ENCODE results near the gene C1orf50.

C1orf50 gene

GRCh38 chr1:42765269-42765668 lies 1.8 kb upstream of the C1orf50 start:
- no peak for DNase-seq

- DNase-seq, result peak; percentile 62
Observed at GRCh38 chr1:42765832-42766740, 963 bp upstream of the C1orf50 start.

- no peak for DNase-seq
Observed at GRCh38 chr1:42767510-42768000, 506 bp downstream of the C1orf50 start.

- DNase-seq, result no peak
Observed at GRCh38 chr1:42768172-42768571, 1.1 kb downstream of the C1orf50 start.

DNA sequence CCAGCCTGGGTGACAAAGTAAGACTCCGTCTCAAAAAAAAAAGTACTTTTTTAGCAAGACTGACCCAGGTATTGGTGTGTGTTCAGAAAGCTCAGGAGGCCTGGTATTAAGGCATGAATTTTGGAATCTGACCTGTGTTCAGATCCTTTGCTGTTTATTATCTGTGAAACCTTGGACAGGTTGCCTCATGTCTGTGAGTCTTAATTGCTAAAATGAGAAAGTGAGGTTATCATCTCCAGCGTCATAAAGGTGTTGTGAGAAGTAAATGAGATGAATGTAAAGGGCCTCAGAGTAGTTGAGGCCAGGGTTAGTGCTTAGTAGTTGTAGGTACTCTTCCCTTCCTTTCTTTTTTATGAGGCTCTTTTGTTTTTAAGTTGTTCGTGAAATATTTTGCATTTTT lies 2.8 kb downstream of the C1orf50 start:
- no peak for DNase-seq

GRCh38 chr1:42773420-42773819 lies 6.4 kb downstream of the C1orf50 start:
- no peak for DNase-seq

DNA sequence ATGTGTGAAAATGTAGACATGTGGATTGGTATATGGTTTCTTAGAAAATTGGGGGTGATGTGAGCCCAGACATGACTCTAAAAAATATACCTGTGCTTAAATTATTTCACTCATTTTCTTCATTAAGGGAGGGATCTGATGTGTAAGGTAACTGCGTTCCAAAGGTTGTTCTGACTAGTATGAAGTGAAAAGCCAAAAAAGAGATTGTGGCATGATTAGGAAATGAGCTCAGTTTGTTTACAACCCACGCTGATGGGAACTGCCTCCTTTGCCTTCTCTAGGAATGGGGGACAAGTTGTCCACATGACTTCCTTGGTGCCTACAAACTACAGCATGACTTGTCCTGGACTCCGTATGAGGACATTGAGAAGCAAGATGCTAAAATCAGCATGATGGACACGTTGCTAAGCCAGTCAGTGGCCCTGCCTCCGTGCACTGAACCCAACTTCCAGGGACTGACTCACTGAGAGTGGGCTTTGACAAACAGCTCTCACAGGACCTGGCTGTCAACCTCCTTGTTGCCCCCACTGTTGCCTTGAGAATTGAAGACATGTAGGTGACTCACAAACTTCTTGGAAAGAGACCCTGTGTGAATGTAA lies 8.0 kb downstream of the C1orf50 start:
- no peak for DNase-seq

- DNase-seq, result no peak
Observed at GRCh38 chr1:42776502-42776901, 9.5 kb downstream of the C1orf50 start.

DNA sequence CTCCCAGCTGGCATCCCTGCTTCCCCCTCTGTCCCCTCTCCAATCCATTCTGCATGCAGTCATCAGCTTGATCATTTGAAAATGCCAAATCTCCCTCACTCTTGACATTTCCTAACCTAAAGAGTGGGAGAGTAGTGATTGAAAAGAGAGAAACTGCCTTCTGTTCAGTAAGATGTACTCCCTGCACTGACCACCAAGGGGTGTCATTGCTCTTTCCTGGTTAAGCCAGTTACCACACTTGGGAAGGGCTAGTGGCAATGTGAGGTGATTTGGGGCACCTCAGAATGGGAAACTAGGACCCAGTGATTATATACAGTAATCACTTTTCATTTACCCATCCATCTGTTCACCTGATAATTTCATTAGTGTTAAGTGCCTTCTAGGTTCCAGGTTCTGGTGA lies 10.8 kb downstream of the C1orf50 start:
- DNase-seq, result no peak

GRCh38 chr1:42779725-42780124 lies 12.7 kb downstream of the C1orf50 start:
- DNase-seq, result no peak

- DNase-seq, result no peak
Observed at GRCh38 chr1:42780176-42780575, 13.1 kb downstream of the C1orf50 start.

GRCh38 chr1:42783092-42783491 lies 16.0 kb downstream of the C1orf50 start:
- no peak for DNase-seq

- no peak for DNase-seq
Observed at GRCh38 chr1:42784547-42784945, 17.5 kb downstream of the C1orf50 start.

- DNase-seq, result peak; percentile 40
Observed at GRCh38 chr1:42784946-42785693, 18.1 kb downstream of the C1orf50 start, which contains the start of gene TMEM269. TSS of gene TMEM269 (plus strand) at chr1:42784991. CDS start at chr1:42789894, 4,903 bp downstream.

- no peak for DNase-seq
Observed at GRCh38 chr1:42786097-42786496, 19.0 kb downstream of the C1orf50 start.

GRCh38 chr1:42788021-42788420 lies 21.0 kb downstream of the C1orf50 start:
- no peak for DNase-seq

GRCh38 chr1:42793824-42794223 lies 26.8 kb downstream of the C1orf50 start:
- no peak for DNase-seq

GRCh38 chr1:42797414-42797813 lies 30.4 kb downstream of the C1orf50 start:
- no peak for DNase-seq

- no peak for DNase-seq
Observed at GRCh38 chr1:42797979-42798378, 30.9 kb downstream of the C1orf50 start.

DNA sequence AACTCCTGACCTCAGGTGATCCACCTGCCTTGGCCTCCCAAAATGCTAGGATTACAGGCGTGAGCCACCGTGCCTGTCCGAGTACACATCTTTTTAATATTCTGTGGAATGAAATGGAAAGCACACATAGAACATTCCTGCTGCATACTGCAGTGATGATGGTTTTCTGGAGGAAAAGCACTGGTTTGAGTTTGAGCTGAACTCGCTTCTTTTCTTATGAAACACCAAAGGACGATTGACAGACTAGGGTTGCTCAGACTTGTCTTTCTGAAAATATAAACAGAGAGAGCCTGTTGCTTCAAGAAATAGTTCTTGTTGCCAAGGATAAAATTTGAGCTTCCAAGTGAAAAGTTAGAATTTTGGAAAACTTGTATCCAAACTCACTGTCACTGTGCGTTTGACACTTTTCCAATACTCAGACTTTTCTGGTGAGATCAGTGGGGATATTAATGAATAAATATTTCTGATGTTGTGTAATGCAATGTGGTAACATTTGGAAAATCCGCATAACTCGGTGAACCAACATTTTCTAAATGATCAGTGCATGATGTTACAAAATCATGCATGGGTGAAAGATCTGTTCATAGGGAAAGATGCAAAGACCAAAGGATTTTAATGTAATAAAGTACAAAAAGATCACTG lies 34.9 kb downstream of the C1orf50 start:
- no peak for DNase-seq

- DNase-seq, result no peak
Observed at GRCh38 chr1:42806171-42806570, 39.1 kb downstream of the C1orf50 start.

GRCh38 chr1:42806593-42806992 lies 39.5 kb downstream of the C1orf50 start:
- no peak for DNase-seq

All from activated CD4-positive, CD25-positive, alpha-beta regulatory T cell treated with anti-CD3 and anti-CD28 coated beads, Interleukin-2, amount 50 U/mL, for 72 hours (primary cell).